GM19025 (cell line): ENCODE data around the gene CTTNBP2NL.
"Not testable (repeated sequence)": the region's sequence is repeated elsewhere in the genome, so short reads cannot be mapped to it uniquely, and the experiment has no call there.

Source experiments
- ATAC-seq: cut with Tn5 transposase; IDR thresholded peaks from one replicate; pipeline ENCODE4 v1.9.1; 2021; ENCODE audit warnings: mild to moderate bottlenecking, low read depth, moderate library complexity; ENCODE audit not compliant: unreplicated experiment

Gene CTTNBP2NL

GRCh38 chr1:112386024-112386723, 9.8 kb upstream of the CTTNBP2NL start:
- no peak for ATAC-seq

DNA sequence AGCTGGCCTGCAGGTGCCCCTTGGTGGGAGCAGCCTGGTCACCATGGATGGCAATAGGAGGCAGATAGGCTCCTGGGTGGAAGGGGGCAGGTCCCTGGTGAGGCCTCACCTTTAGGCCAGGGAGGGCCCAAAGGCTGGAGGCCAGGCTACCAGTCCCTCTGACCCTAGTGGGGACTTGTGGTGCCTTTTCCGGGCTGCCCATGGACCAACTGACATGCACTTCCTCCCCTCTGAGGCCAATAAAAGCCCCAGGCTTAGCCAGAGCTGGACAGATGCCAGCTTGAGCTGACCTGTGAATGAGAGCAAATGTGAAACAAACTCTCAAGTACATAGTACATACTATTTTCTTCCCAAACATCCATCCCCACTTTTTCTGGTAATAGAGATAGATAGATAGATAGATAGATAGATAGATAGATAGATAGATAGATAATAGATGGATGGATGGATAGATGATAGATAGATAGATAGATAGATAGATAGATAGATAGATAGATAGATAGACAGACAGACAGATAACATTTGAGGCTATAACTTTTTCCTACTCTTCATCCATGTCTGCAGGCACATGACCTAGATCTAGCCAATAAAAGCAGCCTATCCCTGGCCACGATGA, 9.2 kb upstream of the CTTNBP2NL start:
- no peak for ATAC-seq

- no peak for ATAC-seq
These were observed 8.2 kb upstream of the CTTNBP2NL start for GRCh38 chr1:112387807-112388206.

DNA sequence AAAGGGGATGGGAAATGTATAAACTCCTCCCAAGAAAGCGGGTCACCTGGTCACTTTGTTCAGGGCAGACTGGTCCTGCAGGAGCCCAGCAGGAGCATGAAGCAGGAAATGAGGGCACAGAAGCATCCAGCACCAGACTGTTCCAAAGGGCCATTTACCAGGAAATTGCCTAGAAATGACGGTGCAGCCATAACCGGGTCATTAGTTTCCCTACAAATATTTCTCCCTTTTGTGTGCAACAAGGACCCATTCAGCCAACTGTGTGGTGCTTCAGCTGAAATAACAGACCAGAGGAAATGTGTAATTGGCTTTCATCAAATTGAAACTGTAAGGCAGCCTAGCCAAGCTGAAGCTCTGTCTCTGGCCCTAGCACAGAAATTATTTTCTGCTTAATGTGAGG, 7.6 kb upstream of the CTTNBP2NL start:
- no peak for ATAC-seq

- ATAC-seq: no peak
These were observed 6.3 kb upstream of the CTTNBP2NL start for GRCh38 chr1:112389689-112390088.

GRCh38 chr1:112390335-112390734, 5.7 kb upstream of the CTTNBP2NL start:
- not testable (repeated sequence) for ATAC-seq

- peak; percentile 48 for ATAC-seq
These were observed 5.0 kb upstream of the CTTNBP2NL start for GRCh38 chr1:112390775-112391602.

DNA sequence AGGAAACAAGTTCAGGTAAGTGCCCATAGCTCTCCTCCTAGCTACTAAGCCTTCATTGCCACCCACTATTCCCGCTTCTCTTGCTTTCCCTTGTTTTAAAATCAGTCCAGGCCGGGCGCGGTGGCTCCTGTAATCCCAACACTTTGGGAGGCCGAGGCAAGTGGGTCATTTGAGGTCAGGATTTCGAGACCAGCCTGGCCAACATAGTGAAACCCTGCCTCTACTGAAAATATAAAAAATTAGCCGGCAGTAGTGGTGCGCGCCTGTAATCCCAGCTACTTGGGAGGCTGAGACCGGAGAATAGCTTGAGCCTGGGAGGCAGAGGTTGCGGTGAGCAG, 4.4 kb upstream of the CTTNBP2NL start:
- ATAC-seq: no peak

GRCh38 chr1:112393631-112393974, 2.4 kb upstream of the CTTNBP2NL start:
- no peak for ATAC-seq

- ATAC-seq: no peak
These were observed 1.3 kb upstream of the CTTNBP2NL start for GRCh38 chr1:112394743-112395062.

GRCh38 chr1:112395256-112395820, 676 bp upstream of the CTTNBP2NL start:
- no peak for ATAC-seq

GRCh38 chr1:112396653-112397471, 848 bp downstream of the CTTNBP2NL start:
- no peak for ATAC-seq

DNA sequence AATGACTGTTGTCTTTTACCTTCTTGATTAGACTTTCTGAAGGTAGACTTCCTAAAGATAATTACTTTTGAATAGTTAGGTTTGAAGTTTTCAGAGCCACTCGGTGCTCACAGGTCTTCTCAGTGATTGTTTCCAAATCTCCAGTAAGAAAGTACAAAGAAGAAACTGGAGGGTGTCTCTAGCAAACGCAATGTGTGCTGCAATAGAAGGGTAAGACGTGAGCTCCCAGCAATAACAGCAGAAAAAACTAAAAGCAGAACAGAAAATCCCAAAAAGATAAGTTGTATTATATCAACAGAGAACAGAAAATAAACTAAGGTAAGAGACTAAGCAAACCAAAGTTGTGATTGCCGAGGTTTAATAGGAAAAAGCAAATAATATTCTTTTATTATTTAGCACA, 1.8 kb downstream of the CTTNBP2NL start:
- ATAC-seq: no peak

GRCh38 chr1:112399456-112399855, 3.4 kb downstream of the CTTNBP2NL start:
- no peak for ATAC-seq

GRCh38 chr1:112400706-112401105, 4.7 kb downstream of the CTTNBP2NL start:
- ATAC-seq: not testable (repeated sequence)

DNA sequence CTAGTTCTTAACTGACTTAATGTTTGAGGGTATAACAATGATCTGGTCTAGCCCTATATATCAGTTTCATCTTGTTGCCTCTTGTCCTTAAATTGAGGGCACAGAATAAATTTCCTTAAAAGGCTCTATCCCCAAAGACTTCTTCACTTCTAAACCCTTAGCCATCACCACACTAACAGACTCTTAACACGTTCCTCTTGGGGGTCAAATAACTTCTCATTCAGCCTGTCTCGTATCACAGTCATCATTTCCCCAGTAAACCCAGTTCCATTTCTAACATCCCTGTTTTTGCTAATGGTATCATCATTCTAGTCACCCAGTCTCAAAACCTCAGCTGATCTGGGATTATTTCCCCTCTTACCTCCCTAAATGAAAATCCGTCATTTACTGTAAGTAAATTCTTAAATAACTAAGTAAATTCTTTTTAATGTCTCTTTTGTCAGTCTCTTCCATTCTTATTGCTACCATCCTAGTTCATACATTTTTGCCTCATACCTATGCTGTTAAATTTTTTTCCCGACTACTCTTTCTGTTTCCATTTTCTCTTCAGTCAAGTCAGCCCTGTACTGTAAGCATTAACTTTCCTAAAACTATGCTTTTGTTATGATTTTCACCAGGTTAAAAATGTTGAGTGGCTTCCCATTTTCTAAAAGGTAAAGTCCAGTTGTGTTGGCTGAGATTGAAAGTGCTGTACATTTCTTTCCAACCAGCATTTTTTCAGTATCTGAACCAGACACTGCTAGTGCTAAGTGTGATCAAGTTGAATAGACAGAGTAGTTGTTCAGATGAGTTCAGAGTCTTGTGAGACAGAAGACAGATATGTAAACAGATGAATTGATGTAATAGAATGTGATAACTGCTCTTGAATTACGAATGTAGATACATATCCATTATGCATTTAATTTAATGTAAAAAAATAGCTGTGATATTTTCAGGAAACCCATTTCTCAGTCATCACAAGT, 6.9 kb downstream of the CTTNBP2NL start:
- ATAC-seq: no peak

DNA sequence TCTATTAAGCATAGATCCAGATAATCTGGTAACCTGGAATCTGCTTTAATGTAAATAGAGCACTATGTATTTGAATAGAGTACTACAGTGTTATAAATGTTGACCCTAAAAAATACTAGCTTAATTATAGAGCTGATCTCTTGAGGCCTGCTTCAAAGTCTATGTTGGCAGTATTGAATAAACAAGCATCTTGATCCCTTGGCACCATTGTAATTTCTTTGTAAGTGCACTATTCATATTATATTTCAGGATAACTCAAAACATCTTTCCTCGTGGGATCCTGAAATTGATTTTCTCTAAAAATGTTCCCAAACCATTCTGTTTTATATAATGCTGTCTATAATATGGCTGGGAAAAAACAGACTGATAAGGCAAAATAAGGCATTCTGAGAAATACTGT, 10.8 kb downstream of the CTTNBP2NL start:
- no peak for ATAC-seq

DNA sequence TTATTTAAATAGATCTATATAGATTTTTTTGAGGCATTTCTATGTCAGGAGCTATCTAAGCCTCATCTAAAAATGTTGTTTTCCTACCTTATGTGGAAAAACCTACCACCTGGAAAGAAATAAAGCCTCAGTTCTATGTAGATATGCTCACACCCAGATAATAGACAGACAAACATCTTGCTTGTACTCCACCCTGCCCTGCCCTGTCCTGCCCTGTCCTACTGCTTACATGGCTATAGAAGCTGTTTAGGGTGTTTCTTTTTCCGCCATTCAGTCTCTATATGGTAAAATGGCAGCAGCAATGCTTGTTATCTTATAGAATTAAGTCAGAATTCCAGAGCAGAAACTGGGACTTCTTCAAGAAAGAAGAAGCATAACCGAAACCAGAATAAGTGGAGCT, 13.4 kb downstream of the CTTNBP2NL start:
- ATAC-seq: no peak

DNA sequence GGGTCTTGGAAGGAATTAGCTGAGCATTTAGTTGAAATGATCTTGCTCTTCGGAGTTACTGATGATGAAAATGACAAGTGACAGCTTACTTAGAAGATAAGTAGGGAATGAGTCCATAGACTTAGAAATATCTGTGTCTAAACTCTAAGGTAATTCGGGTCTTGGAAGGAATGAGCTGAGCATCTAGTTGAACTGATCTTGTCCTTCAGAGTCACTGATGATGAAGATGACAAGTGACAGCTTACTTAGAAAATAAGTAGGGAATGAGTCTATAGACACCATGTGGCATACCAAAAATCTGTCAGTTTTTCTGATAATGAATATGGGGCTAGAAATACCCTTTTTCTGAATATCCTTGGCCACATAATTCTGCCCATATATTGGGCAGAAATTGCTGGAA, 14.7 kb downstream of the CTTNBP2NL start:
- no peak for ATAC-seq

- ATAC-seq: no peak
These were observed 21.3 kb downstream of the CTTNBP2NL start for GRCh38 chr1:112417271-112417670.
